Duodenal mucosa (tissue), 2 donors: ENCODE results near the gene UNC13C.

Experiments used
- H3K27ac ChIP-seq: one replicate; pipeline ENCODE4 v1.7.0; 2013; ENCODE audit warnings: low read depth, low read length
- H3K27me3 ChIP-seq, 2 donors: one replicate each; pipeline ENCODE4 v1.7.0; 2013; ENCODE audit warnings: low read length in 2 of 2, control low read depth in 1 of 2; ENCODE audit not compliant: insufficient read depth in 2 of 2, control insufficient read depth in 1 of 2
- H3K36me3 ChIP-seq, 2 donors: one replicate each; pipeline ENCODE4 v1.7.0; 2013; ENCODE audit warnings: low read length in 2 of 2, control low read depth in 1 of 2; ENCODE audit not compliant: insufficient read depth in 2 of 2, control insufficient read depth in 1 of 2
- H3K4me1 ChIP-seq, 2 donors: one replicate each; pipeline ENCODE4 v1.7.0; 2013; ENCODE audit warnings: low read length in 2 of 2, control low read depth in 1 of 2; ENCODE audit not compliant: insufficient read depth in 2 of 2, control insufficient read depth in 1 of 2
- H3K4me3 ChIP-seq, 2 donors: one replicate each; pipeline ENCODE4 v1.7.0; 2013; ENCODE audit warnings: low read length in 2 of 2, low read depth in 1 of 2
- H3K9ac ChIP-seq, 2 donors: one replicate each; pipeline ENCODE4 v1.7.0; 2013; ENCODE audit warnings: low read length in 2 of 2, low read depth in 1 of 2
- H3K9me3 ChIP-seq, 2 donors: one replicate each; pipeline ENCODE4 v1.7.0; 2013; ENCODE audit warnings: low read length in 2 of 2, control low read depth in 1 of 2; ENCODE audit not compliant: control insufficient read depth in 1 of 2

The UNC13C gene

GRCh38 chr15:54280726-54281125 is 302.5 kb downstream of the UNC13C start:
- H3K4me1 ChIP-seq, result no peaks in the 10 kb centered on the region

DNA sequence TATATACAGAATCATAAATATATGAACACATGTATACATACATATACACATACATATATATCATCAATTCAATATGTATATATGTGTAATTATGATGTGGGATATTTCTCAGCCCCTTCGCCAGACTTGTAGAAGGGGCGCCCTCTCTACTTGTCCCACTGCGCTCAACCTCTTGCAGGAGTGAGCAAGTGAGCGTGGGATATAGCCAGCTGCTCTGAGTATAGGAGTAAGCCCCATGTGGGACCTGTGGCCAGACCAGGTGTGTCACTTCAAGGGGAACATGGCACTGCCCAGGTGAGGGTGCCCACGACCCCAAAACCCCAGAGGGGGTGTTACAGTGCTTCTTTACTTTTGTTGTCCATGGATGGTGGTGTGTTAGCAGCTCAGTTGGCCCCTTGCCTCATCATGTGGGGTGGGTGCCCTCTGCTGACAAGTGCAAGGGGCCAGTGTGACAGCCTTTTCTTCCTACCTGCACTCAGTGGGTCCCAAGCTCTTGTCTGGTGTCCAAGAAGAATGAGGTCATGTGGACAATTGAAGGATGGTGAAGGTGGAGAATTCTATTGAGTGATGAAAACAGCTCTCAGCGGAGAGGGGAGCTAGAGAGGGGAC is 304.1 kb downstream of the UNC13C start:
- no peaks in the 10 kb centered on the region for H3K4me1 ChIP-seq
- no peak overlapping the region for H3K9ac ChIP-seq
- H3K27me3 ChIP-seq, result no peaks in the 10 kb centered on the region
- H3K36me3 ChIP-seq, result no peaks in the 10 kb centered on the region
- no peaks in the 10 kb centered on the region for H3K9me3 ChIP-seq
- H3K4me3 ChIP-seq, result no peak overlapping the region
- H3K27ac ChIP-seq, result no peak overlapping the region

More at GRCh38 chr15:54280726-54281125, 302.5 kb downstream of the UNC13C start:
- H3K9ac ChIP-seq, result no peak overlapping the region
- no peak overlapping the region for H3K4me3 ChIP-seq
- no peak overlapping the region for H3K27ac ChIP-seq
- H3K36me3 ChIP-seq, result no peaks in the 10 kb centered on the region
- H3K27me3 ChIP-seq, result no peaks in the 10 kb centered on the region
- no peaks in the 10 kb centered on the region for H3K9me3 ChIP-seq

GRCh38 chr15:54288049-54288448 is 309.8 kb downstream of the UNC13C start:
- Histone ChIP-seq H3K4me1 (no peaks in the 10 kb centered on the region), H3K4me3 (no peak overlapping the region), H3K27me3 (no peaks in the 10 kb centered on the region), H3K9ac (no peak overlapping the region), H3K9me3 (no peaks in the 10 kb centered on the region), H3K36me3 (no peaks in the 10 kb centered on the region), H3K27ac (no peak overlapping the region)

- no peaks in the 10 kb centered on the region for H3K27me3 ChIP-seq
- H3K4me3 ChIP-seq, result no peak overlapping the region
- H3K9me3 ChIP-seq, result no peaks in the 10 kb centered on the region
These were observed 311.4 kb downstream of the UNC13C start for GRCh38 chr15:54289590-54290136.

GRCh38 chr15:54298396-54298795 is 320.2 kb downstream of the UNC13C start:
- no peaks in the 10 kb centered on the region for H3K9me3 ChIP-seq
- H3K9ac ChIP-seq, result no peak overlapping the region
- H3K4me1 ChIP-seq, result no peaks in the 10 kb centered on the region
- H3K36me3 ChIP-seq, result no peaks in the 10 kb centered on the region
- no peak overlapping the region for H3K4me3 ChIP-seq
- no peaks in the 10 kb centered on the region for H3K27me3 ChIP-seq
- H3K27ac ChIP-seq, result no peak overlapping the region

More at GRCh38 chr15:54289590-54290136, 311.4 kb downstream of the UNC13C start:
- Histone ChIP-seq H3K4me1 (no peaks in the 10 kb centered on the region), H3K9ac (no peak overlapping the region), H3K36me3 (no peaks in the 10 kb centered on the region), H3K27ac (no peak overlapping the region)

DNA sequence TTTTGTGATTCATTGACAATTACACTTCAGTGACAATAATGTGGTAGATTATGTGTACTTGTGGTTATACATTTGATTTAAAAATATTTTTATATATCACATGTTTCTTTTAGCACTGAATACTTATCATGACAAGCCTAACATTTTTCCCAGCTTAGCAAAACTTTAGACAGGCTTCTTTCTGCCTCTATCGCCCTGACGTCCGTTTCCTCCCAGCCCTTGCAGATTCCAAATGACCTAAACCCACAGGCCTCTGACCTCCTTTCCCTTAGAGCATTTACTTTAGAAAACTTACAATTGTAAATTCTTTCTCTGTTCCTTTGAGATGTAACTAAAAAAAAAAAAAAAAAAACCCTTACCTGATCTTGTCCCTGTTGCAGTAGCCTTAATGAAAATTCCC is 326.1 kb downstream of the UNC13C start:
- Histone ChIP-seq H3K27ac (no peak overlapping the region), H3K4me3 (no peak overlapping the region), H3K36me3 (no peaks in the 10 kb centered on the region)

DNA sequence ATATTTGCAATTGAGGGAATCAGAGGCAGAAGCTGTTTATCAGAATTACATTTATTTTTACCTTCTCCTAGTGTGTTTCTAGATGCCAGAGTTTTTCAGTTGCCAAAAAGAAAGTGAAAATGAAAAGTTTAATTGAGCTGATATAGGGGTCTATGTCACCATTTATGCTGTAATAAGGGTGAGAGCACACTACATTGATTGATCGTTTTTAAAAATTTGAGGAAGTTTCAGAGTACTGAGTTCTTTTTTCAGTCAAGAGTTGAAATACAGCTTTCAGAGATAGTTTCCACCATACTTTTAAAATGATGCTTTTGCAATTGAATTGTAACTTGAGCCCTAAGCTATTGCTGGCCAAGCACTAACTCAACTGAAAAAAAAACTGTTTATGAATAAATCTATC is 326.9 kb downstream of the UNC13C start:
- Histone ChIP-seq H3K27me3 (no peaks in the 10 kb centered on the region), H3K36me3 (no peaks in the 10 kb centered on the region), H3K9me3 (no peaks in the 10 kb centered on the region), H3K4me3 (no peak overlapping the region), H3K4me1 (no peaks in the 10 kb centered on the region), H3K9ac (no peak overlapping the region), H3K27ac (no peak overlapping the region)

More for the DNA sequence above, 326.1 kb downstream of the UNC13C start:
- no peaks in the 10 kb centered on the region for H3K4me1 ChIP-seq
- H3K27me3 ChIP-seq, result no peaks in the 10 kb centered on the region
- H3K9me3 ChIP-seq, result no peaks in the 10 kb centered on the region
- no peak overlapping the region for H3K9ac ChIP-seq

DNA sequence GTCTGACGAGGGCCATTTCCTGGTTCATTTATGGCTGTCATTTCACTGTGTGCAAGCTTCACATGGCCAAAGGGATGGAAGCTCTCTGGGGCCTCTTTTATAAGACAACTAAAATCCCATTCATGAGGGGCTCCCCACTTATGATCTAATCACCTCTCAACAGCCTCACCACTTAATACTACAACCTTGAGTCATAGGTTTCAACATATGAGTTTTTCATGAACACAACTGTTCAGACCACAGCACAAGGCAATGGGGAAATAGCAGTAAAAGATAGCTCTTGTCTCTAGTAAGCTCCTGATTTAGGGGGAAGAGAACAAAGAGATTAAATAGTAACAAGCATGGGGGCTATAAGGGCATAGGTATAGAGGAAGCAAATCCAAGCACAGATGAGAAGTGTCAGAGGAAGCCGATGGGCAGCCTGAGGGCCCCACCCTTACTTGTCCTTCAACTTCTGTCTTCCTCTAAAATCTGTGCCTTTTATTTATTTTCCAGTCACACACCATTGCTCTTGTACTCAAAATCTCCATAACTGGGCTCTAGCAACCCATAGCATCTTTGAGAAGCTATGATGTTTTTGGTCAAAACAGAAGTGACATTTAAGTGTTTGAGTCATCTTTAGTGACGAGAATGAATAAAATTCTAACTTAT is 329.1 kb downstream of the UNC13C start:
- Histone ChIP-seq H3K9ac (no peak overlapping the region), H3K27ac (no peak overlapping the region), H3K9me3 (no peaks in the 10 kb centered on the region), H3K27me3 (no peaks in the 10 kb centered on the region), H3K4me1 (no peaks in the 10 kb centered on the region), H3K4me3 (no peak overlapping the region), H3K36me3 (no peaks in the 10 kb centered on the region)

GRCh38 chr15:54307926-54308325 is 329.7 kb downstream of the UNC13C start:
- Histone ChIP-seq H3K27ac (no peak overlapping the region), H3K36me3 (no peaks in the 10 kb centered on the region), H3K9me3 (no peaks in the 10 kb centered on the region), H3K9ac (no peak overlapping the region), H3K4me1 (no peaks in the 10 kb centered on the region), H3K4me3 (no peak overlapping the region), H3K27me3 (no peaks in the 10 kb centered on the region)

DNA sequence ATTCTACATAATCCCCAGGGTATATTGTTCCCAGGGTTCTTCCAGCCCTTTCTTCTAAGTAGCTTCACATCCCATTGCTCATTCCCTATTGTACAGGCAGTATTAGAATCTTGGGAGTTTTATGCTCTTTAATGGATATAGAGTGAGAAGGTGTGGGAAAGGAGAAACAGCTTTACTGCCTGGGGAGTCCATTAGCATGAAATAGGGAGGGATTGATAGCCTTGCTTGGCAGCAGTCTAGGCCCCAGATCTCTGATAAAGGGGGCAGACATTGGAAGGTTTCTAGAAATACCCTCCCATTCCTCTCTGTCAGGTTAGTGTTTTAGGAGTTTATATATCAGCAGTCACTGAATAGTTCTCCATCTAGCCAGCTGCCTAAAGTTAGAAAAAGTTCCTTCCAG is 334.3 kb downstream of the UNC13C start:
- H3K27me3 ChIP-seq, result no peaks in the 10 kb centered on the region
- H3K27ac ChIP-seq, result no peak overlapping the region
- no peaks in the 10 kb centered on the region for H3K9me3 ChIP-seq
- no peaks in the 10 kb centered on the region for H3K36me3 ChIP-seq
- H3K4me1 ChIP-seq, result no peaks in the 10 kb centered on the region
- no peak overlapping the region for H3K4me3 ChIP-seq
- H3K9ac ChIP-seq, result no peak overlapping the region
